ENCODE data around the gene UBXN11.
A peak's percentile ranks its signal among the peaks of the same experiment; 100 is the strongest.

UBXN11 gene, protein sequence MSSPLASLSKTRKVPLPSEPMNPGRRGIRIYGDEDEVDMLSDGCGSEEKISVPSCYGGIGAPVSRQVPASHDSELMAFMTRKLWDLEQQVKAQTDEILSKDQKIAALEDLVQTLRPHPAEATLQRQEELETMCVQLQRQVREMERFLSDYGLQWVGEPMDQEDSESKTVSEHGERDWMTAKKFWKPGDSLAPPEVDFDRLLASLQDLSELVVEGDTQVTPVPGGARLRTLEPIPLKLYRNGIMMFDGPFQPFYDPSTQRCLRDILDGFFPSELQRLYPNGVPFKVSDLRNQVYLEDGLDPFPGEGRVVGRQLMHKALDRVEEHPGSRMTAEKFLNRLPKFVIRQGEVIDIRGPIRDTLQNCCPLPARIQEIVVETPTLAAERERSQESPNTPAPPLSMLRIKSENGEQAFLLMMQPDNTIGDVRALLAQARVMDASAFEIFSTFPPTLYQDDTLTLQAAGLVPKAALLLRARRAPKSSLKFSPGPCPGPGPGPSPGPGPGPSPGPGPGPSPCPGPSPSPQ

GRCh38 chr1:26306290-26307229 is at the start of gene UBXN11:
Gene UBXN11 (minus strand): TSS chr1:26306636. CDS start chr1:26302883, 3,753 bp downstream.
- peak; percentile 97 for DNase-seq (ENCODE audit: low read depth, low spot score)

GRCh38 chr1:26356106-26356505 is 49.7 kb upstream of the UBXN11 start:
- no peak for DNase-seq (ENCODE audit: low read depth, low spot score)

DNA sequence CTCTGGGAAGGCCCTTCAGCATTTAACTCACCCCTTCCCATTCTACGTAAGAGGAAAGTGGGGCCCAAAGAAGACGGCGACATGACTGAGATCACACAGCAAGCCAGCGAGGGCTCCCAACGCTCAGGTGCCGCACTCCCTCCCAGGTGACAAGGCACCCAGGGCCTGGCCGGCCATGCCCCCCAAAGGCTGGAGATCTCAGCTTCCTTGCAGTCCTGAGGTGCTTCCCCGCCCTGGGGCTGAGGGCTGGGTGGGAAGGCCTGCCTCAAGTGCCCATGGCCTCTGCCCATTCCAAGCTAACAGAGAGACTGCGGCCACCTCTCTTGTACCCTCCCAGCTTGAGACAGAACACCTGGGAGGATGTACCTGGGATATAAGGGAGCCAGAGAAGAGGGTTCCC is 48.5 kb upstream of the UBXN11 start:
- DNase-seq (ENCODE audit: low read depth, low spot score): no peak

GRCh38 chr1:26353976-26354820 is 47.8 kb upstream of the UBXN11 start, which contains the start of gene CRYBG2:
Gene CRYBG2 (minus strand): TSS chr1:26354130. CDS start chr1:26346657, 7,473 bp downstream.
- peak; percentile 81 for DNase-seq (ENCODE audit: low read depth, low spot score)

DNA sequence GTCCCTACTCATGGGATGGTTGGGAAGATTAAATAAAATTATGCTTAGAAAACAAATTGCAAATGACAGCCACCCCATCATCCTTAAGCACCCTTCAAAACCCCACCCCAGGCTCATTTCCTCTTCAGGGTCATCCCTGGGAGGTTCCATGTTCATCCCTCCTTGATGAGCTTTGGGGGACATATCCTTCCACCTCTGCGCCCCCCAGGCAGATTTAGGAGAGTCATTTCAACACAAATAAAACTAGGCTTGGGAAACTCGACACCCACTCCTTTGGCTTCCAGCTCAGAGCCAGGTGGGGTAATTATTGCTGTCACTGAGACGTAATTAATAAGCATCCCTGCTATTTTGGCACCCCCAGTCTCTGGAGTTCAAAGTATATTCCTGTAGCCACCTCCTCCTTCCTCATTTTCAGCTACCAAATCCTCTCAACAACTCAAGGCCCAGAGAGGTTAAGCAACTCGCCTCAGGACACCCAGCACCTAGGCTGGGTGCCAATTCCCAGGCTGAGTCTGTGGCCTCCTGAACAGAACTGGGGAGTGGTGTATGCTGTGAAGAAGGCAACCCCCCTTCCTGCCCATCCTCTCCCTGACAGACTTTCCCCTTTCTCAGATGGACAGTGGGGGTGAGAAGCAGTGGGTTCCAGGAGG is 46.9 kb upstream of the UBXN11 start:
- DNase-seq (ENCODE audit: low read depth, low spot score): no peak

GRCh38 chr1:26352338-26352679 is 45.9 kb upstream of the UBXN11 start:
- no peak for DNase-seq (ENCODE audit: low read depth, low spot score)

DNA sequence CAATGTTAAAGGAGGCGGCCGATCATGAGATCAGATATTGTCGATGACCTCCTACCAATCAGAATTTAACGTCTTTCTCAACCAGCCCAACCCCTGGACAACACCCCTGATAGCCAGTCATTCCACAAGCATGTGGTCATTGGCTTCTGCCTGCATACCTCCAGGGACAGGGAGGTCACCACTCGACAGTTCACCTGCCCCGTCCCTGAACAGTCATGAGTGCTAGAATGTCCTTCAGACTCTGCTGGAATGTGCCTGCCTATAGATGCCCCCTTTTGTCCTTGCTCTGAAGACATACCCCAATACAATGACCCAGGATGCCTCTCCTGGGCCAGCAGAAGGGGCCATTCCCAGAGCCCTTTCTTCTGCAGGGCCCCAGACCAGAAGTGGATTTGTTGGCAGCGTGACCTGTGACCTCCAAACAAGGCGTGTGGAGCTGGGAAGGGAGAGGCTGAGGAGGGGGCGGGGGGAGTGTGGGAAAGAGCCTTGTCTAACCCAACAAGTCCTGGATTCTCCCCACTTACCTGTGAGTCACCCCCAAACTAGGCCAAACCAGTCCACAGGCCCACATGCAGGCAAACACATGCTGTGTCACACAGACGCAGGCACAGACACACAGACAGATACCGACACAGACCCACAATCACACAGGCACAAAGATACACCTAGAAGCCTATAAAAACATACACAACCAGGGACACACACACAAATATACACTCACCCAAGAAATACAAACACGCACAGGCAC is 45.3 kb upstream of the UBXN11 start:
- DNase-seq (ENCODE audit: low read depth, low spot score): peak; percentile 83

- DNase-seq (ENCODE audit: low read depth, low spot score): peak; percentile 82
Observed at GRCh38 chr1:26350701-26351589, 44.5 kb upstream of the UBXN11 start.

DNA sequence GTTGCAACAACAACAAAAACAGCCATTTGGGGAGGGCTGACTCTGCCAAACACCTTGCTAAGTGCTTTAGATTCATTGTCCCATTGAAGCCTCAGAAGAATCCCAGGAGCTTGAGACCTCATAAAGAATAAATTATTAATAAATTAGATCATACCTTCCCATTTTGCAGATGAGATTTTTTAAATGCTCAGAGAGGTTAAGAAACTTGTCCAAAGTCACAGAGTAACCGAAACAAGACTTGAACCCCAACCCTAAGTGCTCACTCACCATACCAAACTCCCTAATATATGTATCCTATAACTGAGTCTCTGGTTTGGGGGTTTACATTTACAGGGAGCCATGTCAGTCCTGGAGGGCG is 43.9 kb upstream of the UBXN11 start:
- DNase-seq (ENCODE audit: low read depth, low spot score): no peak

- DNase-seq (ENCODE audit: low read depth, low spot score): no peak
Observed at GRCh38 chr1:26349877-26350244, 43.4 kb upstream of the UBXN11 start.

DNA sequence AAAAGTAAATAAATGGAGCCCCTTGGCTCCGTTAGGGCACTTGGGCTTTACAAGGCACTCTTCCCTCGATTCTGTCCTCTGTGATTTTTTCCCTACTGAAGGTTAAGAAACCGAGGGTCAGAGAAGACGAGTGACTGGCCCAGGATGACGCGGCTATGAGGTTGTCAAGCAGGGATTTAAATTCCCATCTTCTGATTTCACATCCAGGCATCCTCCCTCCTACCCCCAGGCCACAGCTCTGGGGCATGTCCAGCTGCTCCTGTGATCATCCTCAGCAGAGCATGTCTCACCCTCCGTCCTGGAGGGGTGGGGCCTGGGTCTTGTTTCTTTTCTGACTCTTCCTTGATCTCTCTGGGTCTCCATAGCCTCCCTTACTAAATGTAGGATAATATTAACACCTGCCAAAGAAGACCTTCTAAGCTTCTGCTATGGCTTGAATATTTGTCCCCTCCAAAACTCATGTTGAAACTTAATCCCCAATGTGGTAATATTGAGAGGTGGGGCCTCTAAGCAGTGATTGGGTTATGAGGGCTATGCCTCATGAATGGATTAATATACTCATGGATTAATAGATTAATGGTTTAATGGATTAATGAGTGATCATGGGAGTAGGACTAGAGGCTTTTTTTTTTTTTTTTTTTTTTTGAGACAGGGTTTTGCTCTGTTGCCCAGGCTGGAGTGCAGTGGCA is 42.9 kb upstream of the UBXN11 start:
- DNase-seq (ENCODE audit: low read depth, low spot score): peak; percentile 86

DNA sequence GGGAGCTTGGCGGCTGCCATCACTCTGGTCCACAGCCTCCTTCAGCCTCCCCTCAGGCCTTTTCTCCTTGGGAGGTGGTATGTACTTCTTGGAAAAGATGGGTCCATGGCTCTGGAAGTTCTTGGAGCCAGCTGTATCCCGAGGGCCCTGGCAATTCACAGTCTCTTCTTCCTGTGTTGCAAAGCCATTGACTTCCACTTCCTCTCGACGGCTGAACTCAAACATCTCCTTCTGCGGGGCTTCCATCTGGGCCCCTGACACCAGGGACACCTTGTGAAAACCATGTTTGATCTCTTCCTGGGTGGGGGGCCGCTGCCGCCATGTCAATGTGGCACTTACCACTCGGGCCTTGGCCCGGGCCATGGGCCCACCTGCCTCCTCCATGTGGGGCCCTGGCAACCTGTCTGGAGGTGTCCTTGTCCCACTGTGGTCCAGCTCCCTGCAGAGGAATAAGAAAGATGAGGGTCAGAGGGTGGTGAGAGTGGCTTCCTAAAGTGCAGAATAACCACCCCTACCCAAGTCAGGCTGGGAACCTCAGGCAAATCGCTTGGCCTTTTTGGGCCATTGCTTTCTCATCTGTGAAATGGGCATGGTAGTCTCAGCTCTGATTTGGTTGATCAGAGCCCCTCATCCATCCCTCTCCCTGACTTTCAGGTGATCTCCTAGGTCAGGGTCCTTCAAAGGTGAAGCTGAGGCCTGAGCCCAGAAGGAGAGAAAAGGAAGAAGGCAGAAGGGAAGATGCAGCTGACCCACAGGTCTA is 40.0 kb upstream of the UBXN11 start:
- no peak for DNase-seq (ENCODE audit: low read depth, low spot score)

DNA sequence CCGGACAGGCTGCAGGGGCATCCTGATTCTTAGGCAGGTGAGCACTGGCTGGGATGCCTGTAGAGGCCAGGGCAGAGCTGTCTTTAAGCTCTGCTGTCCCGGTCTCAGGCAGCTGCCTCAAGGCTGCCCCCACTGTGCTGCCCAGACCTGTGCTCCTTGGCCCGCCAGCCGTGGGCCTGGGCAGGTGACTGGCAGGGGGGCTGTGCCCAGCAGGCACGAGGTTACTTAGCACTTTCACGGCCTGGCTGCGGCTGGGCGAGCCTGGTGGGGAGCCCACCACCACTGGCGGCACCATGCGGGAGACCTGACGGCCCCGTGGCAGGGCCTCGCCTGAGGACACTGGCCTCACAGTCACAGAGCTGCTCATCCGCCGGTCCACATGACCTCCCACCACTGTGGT is 39.3 kb upstream of the UBXN11 start:
- DNase-seq (ENCODE audit: low read depth, low spot score): no peak

GRCh38 chr1:26344147-26344920 is 37.9 kb upstream of the UBXN11 start:
- no peak for DNase-seq (ENCODE audit: low read depth, low spot score)

DNA sequence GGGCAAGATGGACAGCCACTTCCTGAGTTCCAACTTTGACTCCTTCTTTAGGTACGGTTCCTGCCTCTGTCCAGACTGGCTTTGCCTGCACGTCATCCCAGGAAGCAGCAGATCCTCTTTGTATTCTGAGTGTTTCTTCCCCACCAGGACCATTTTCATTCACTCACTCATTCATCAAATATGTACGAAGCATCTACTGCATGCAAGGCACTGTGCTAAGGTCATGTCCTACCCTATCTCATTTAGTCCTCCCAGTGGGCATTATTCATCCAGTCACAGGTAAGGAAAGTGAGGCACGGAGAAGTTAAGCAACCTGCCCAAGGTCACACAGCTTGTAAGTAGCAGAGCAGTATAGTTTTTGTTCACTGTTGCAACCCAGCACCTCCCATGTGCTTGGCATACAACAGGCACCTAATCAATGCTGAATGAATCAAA is 33.6 kb upstream of the UBXN11 start:
- DNase-seq (ENCODE audit: low read depth, low spot score): no peak

- no peak for DNase-seq (ENCODE audit: low read depth, low spot score)
Observed at GRCh38 chr1:26338670-26339069, 32.2 kb upstream of the UBXN11 start.

DNA sequence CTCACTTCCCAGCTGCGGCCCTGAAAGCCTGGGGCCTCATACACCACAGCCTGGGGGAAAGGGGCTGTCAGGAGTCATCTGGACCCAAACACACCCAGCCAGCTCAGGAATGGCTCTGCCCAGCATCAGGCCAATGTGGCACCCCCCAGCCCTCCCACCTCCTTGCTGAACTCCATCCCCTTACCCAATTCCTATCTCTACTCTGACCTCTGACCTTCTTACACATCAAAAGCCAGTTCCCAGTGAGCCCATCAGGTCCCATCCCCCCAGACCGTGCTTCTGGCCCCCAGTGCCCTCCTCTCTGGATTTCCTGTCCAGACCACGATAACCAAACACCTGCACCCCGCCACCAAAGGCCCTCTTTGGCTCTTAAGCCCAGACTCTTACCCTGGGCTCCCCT is 31.2 kb upstream of the UBXN11 start:
- DNase-seq (ENCODE audit: low read depth, low spot score): no peak

All from ELF-1 (cell line).